IMR-90 (cell line): ENCODE data around the gene NOL12. TPM values are rescaled to one million over a fixed set of nuclear protein-coding genes. Genes with fewer than 3 reads are reported as not detected.

Experiments
- ATAC-seq: fragments of 200-7000 bp; cut with Tn5 transposase; 2 replicates; pipeline ENCODE4 v1.9.1; 2020; ENCODE audit warnings: low read depth, mild to moderate bottlenecking, moderate library complexity
- BruUV-seq: library from RNA; stranded (reverse); fragments of 400-500 nt; replicated peaks from 2 replicates; lab custom pipeline; 2021; lab: Mats Ljungman, UMichigan
- CTCF ChIA-PET: fragments of 300-600 bp; formaldehyde crosslinking; extraction: SDS; loops from one replicate; lab custom pipeline; 2021; ENCODE audit warnings: antibody characterized with exemption; lab: Yijun Ruan, JAX
- POLR2A ChIA-PET: fragments of 300-600 bp; sonication (Branson Sonifier 250); formaldehyde crosslinking; loops from one replicate; lab custom pipeline; 2022; ENCODE audit warnings: antibody characterized with exemption; ENCODE audit not compliant: unreplicated experiment; lab: Charles Lee
- DNase-seq: peaks from one replicate; pipeline ENCODE4 v3.0.0; 2013
- H2AFZ ChIP-seq: replicated peaks from 2 replicates; pipeline ENCODE3; 2013; ENCODE audit warnings: low read length, mild to moderate bottlenecking; ENCODE audit not compliant: poor library complexity
- H2AK5ac ChIP-seq: 2 replicates; pipeline ENCODE4 v1.6.1; 2013; ENCODE audit warnings: low read depth, low read length, inconsistent platforms
- H2AK9ac ChIP-seq: replicated peaks from 2 replicates; pipeline ENCODE3; 2013; ENCODE audit warnings: mild to moderate bottlenecking, low read depth, low read length, moderate library complexity; ENCODE audit not compliant: poor library complexity
- H2BK120ac ChIP-seq: 2 replicates; pipeline ENCODE4 v1.6.1; 2013; ENCODE audit warnings: low read depth, low read length, inconsistent platforms
- H2BK15ac ChIP-seq: 3 replicates; pipeline ENCODE4 v1.6.1; 2013; ENCODE audit warnings: low read depth, low read length, inconsistent platforms
- H2BK20ac ChIP-seq: 2 replicates; pipeline ENCODE4 v1.6.1; 2013; ENCODE audit warnings: low read depth, mild to moderate bottlenecking, inconsistent platforms, low read length, moderate library complexity
- H2BK5ac ChIP-seq: 2 replicates; pipeline ENCODE4 v1.6.1; 2013; ENCODE audit warnings: mild to moderate bottlenecking, low read depth, low read length, inconsistent platforms; ENCODE audit not compliant: poor library complexity, severe bottlenecking
- H3K14ac ChIP-seq: replicated peaks from 2 replicates; pipeline ENCODE4 v1.6.1; 2013; ENCODE audit warnings: low read depth, low read length, inconsistent platforms
- H3K18ac ChIP-seq: 2 replicates; pipeline ENCODE4 v1.6.1; 2013; ENCODE audit warnings: low read depth, low read length, control low read depth
- H3K23ac ChIP-seq: 2 replicates; pipeline ENCODE4 v1.6.1; 2013; ENCODE audit warnings: low read depth, low read length, inconsistent platforms
- H3K27ac ChIP-seq: 2 replicates; pipeline ENCODE4 v1.5.1; 2013; ENCODE audit warnings: mild to moderate bottlenecking, control low read depth, low read length; ENCODE audit not compliant: insufficient read depth
- H3K27me3 ChIP-seq: 2 replicates; pipeline ENCODE4 v1.6.1; 2013; ENCODE audit warnings: low read length; ENCODE audit not compliant: control insufficient read depth, insufficient read depth
- H3K36me3 ChIP-seq: 2 replicates; pipeline ENCODE4 v1.6.1; 2013; ENCODE audit warnings: low read length, mixed read lengths; ENCODE audit not compliant: control insufficient read depth, insufficient read depth
- H3K4ac ChIP-seq: 2 replicates; pipeline ENCODE4 v1.6.1; 2013; ENCODE audit warnings: low read depth, low read length, inconsistent platforms
- H3K4me1 ChIP-seq: 2 replicates; pipeline ENCODE4 v1.6.1; 2013; ENCODE audit warnings: low read length, mixed read lengths; ENCODE audit not compliant: control insufficient read depth, insufficient read depth
- H3K4me2 ChIP-seq: 2 replicates; pipeline ENCODE4 v1.6.1; 2013; ENCODE audit warnings: low read depth, mild to moderate bottlenecking, control low read depth, low read length, moderate library complexity
- H3K4me3 ChIP-seq: 2 replicates; pipeline ENCODE4 v1.5.1; 2013; ENCODE audit warnings: low read depth, mild to moderate bottlenecking, control low read depth, low read length, moderate library complexity; ENCODE audit not compliant: insufficient read depth
- H3K56ac ChIP-seq: 2 replicates; pipeline ENCODE4 v1.6.1; 2013; ENCODE audit warnings: low read length, inconsistent platforms; ENCODE audit not compliant: insufficient read depth; ENCODE audit errors: extremely low read depth
- H3K79me1 ChIP-seq, 2 experiments: 2 replicates each; pipeline ENCODE4 v1.6.1; 2013; ENCODE audit warnings: low read length in 2 of 2, inconsistent platforms in 1 of 2, low read depth in 1 of 2
- H3K9ac ChIP-seq: 2 replicates; pipeline ENCODE4 v1.6.1; 2013; ENCODE audit warnings: low read depth, low read length, control low read depth
- H3K9me1 ChIP-seq: 2 replicates; pipeline ENCODE4 v1.6.1; 2013; ENCODE audit warnings: low read length, inconsistent platforms; ENCODE audit not compliant: insufficient read depth
- H3K9me3 ChIP-seq: 2 replicates; pipeline ENCODE4 v1.6.1; 2013; ENCODE audit warnings: low read length; ENCODE audit not compliant: control insufficient read depth, insufficient read depth
- H4K20me1 ChIP-seq: 2 replicates; pipeline ENCODE4 v1.6.1; 2013; ENCODE audit warnings: low read length, inconsistent platforms; ENCODE audit not compliant: insufficient read depth
- H4K5ac ChIP-seq: 2 replicates; pipeline ENCODE4 v1.6.1; 2013; ENCODE audit warnings: mild to moderate bottlenecking, low read depth, low read length, control low read depth
- H4K8ac ChIP-seq, 2 experiments: 2 replicates each; pipeline ENCODE4 v1.6.1; 2013; ENCODE audit warnings: low read depth in 2 of 2, low read length in 2 of 2, control low read depth in 1 of 2, inconsistent platforms in 1 of 2
- H4K91ac ChIP-seq: 2 replicates; pipeline ENCODE4 v1.6.1; 2013; ENCODE audit warnings: low read depth, low read length, inconsistent platforms; ENCODE audit not compliant: insufficient read depth
- BHLHE40 ChIP-seq: fragments of 150-350 bp; IDR thresholded peaks from 2 replicates; pipeline ENCODE4 v1.6.1; 2016; ENCODE audit warnings: mild to moderate bottlenecking, low read depth, low read length
- CEBPB ChIP-seq: IDR thresholded peaks from 2 replicates; pipeline ENCODE4 v1.6.1; 2012; ENCODE audit warnings: low read depth, low read length, improper control_type of control experiment
- CTCF ChIP-seq: conservative IDR thresholded peaks from 2 replicates; pipeline ENCODE4 v1.5.1; 2012; ENCODE audit warnings: mild to moderate bottlenecking, low read depth, low read length, improper control_type of control experiment
- ELK1 ChIP-seq: fragments of 150-350 bp; IDR thresholded peaks from 2 replicates; pipeline ENCODE4 v1.6.1; 2016; ENCODE audit warnings: low read depth, mild to moderate bottlenecking, low read length, moderate library complexity, borderline replicate concordance
- MAFK ChIP-seq: IDR thresholded peaks from 2 replicates; pipeline ENCODE4 v1.6.1; 2012; ENCODE audit warnings: low read depth, low read length, improper control_type of control experiment
- MAZ ChIP-seq: IDR thresholded peaks from 2 replicates; pipeline ENCODE4 v1.6.1; 2012; ENCODE audit warnings: low read depth, mild to moderate bottlenecking, low read length, improper control_type of control experiment, moderate library complexity, borderline replicate concordance
- MXI1 ChIP-seq: IDR thresholded peaks from 2 replicates; pipeline ENCODE4 v1.6.1; 2012; ENCODE audit warnings: low read depth, mild to moderate bottlenecking, low read length, moderate library complexity, borderline replicate concordance
- NFE2L2 ChIP-seq: fragments of 150-350 bp; IDR thresholded peaks from 2 replicates; pipeline ENCODE4 v1.6.1; 2016; ENCODE audit warnings: low read depth, mild to moderate bottlenecking, low read length
- RAD21 ChIP-seq: IDR thresholded peaks from 2 replicates; pipeline ENCODE4 v1.6.1; 2012; ENCODE audit warnings: low read length, improper control_type of control experiment
- RCOR1 ChIP-seq: IDR thresholded peaks from 2 replicates; pipeline ENCODE4 v1.6.1; 2012; ENCODE audit warnings: mild to moderate bottlenecking, low read length, improper control_type of control experiment; ENCODE audit not compliant: insufficient replicate concordance
- RFX5 ChIP-seq: IDR thresholded peaks from 2 replicates; pipeline ENCODE4 v1.8.0; 2012; ENCODE audit warnings: low read depth, mild to moderate bottlenecking, low read length, moderate library complexity
- SMC3 ChIP-seq: fragments of 150-350 bp; IDR thresholded peaks from 2 replicates; pipeline ENCODE4 v1.6.1; 2016; ENCODE audit warnings: low read depth, mild to moderate bottlenecking, antibody characterized with exemption, low read length, moderate library complexity
- USF2 ChIP-seq: fragments of 150-350 bp; IDR thresholded peaks from 2 replicates; pipeline ENCODE4 v1.6.1; 2017; ENCODE audit warnings: mild to moderate bottlenecking, antibody characterized with exemption, low read length, low read depth
- WGBS, 2 experiments: methylation state at CpG; one replicate each; pipeline versions ENCODE4 v1.1.5 to v1.1.7; 2013; ENCODE audit warnings: missing lambda C conversion rate in 2 of 2; ENCODE audit not compliant: insufficient read length in 1 of 2; ENCODE audit errors: extremely low coverage in 2 of 2; 5-methylcytosine and 5-hydroxymethylcytosine counted together
- dilution Hi-C: fragments of 300-500 bp; cut with HindIII; formaldehyde crosslinking; loops from one replicate; pipeline ENCODE4 v1.14.3; 2018; ENCODE audit warnings: low sequenced_read_pairs; ENCODE audit not compliant: unreplicated experiment
- in situ Hi-C: fragments of 300-500 bp; cut with MboI; formaldehyde crosslinking; loops from 3 replicates; pipeline ENCODE4 v1.14.3; 2019; ENCODE audit warnings: low sequenced_read_pairs, inconsistent platforms, mixed read lengths
- intact Hi-C: fragments of 100-400 bp; cut with micrococcal nuclease; formaldehyde crosslinking; loops from 2 replicates; pipeline ENCODE4 v1.10.0; 2022
- polyA plus RNA-seq, 3 experiments: library from polyadenylated mRNA; depleted of rRNA; stranded (reverse); fragments of >200 nt; gene quantifications; 2 replicates each; pipeline ENCODE4 v1.2.3, GENCODE V29; 2012; ENCODE audit warnings: low replicate concordance in 1 of 3
- total RNA-seq: library from RNA; depleted of rRNA; stranded (reverse); fragments of >200 nt; gene quantifications from 2 replicates; pipeline ENCODE4 v1.2.3, GENCODE V29; 2012

Gene NOL12
- total and polyA plus RNA-seq, 2 of the 4 experiments (the other 2 are of a cell fraction), result 16.0 to 25.6 TPM

DNA sequence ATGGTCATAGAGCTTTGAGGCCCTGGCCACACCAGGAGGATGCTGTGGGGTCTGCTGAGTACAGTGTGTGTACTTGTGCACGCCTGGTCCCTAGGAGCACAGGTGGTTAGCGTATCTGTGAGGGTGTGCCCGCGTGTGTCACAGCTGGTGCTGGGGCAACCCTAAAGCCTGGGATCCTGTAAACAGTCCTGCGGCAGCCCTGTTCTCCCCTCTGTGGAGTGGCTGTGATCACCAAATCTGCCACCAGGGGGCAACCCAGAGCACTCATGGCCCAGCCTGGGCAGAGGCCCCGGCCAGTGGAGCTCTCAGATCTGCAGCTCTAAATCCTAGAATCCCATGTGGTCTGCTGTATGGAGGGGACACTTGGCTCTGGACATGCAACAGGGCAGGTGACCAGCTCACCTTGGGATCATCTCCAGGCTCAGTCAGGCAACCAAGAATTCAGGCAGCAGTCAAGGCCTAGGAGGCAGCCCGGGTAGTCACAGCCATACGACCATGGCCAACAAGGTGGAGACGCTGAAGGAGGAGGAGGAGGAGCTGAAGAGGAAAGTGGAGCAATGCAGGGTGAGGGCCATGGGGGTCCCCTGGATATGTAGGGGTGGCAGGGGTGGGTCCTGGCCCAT, 42.8 kb upstream of the NOL12 start:
- dilution Hi-C loops, result no loop called here
- H3K4me3 ChIP-seq, result no peak overlapping the region
- no peak overlapping the region for H3K14ac ChIP-seq
- H4K20me1 ChIP-seq, result peaks cover 9% of the 10 kb centered on the region
- TF ChIP-seq ELK1 (no peak), NFE2L2 (no peak), MAZ (no peak), RCOR1 (no peak), RAD21 (peak; percentile 82), CEBPB (no peak), BHLHE40 (no peak), CTCF (peak; percentile 82), USF2 (no peak), MAFK (no peak), SMC3 (peak; percentile 90), RFX5 (no peak), MXI1 (no peak)
- no peak overlapping the region for H4K91ac ChIP-seq
- peak; percentile 57 for DNase-seq
- no peak overlapping the region for H2BK5ac ChIP-seq
- peak overlapping the region; percentile 81 for H2AK9ac ChIP-seq
- no peaks in the 10 kb centered on the region for H3K27me3 ChIP-seq
- no peak overlapping the region for H3K23ac ChIP-seq
- H4K5ac ChIP-seq, result no peak overlapping the region
- H3K9ac ChIP-seq, result peak overlapping the region; percentile 43; the same call in 1 of the 2 replicates
- 0% methylated on average over 1 of the region's 9 CpGs; no CpG with 5 or more reads in 1 of the 2 experiments for WGBS, 2 experiments
- in situ Hi-C loops, result loop anchor here (5.0 kb wide), 1 partner anchor 149 kb away; no protein-coding TSS in a partner anchor
- H3K79me1 ChIP-seq, result peaks cover 0 to 45% of the 10 kb centered on the region in 2 experiments; a peak in 3 of 4 replicates
- ATAC-seq, result peak; percentile 92
- no peak overlapping the region for H3K18ac ChIP-seq
- intact Hi-C loops, result loop anchor here (1.0 to 5.0 kb wide), 4 partner anchors 32 to 148 kb away; partner anchors contain the start of gene LGALS1
- H4K8ac ChIP-seq, result peak overlapping the region in 1 of 2 experiments; percentile 73; a peak in 2 of 4 replicates
- H3K4me1 ChIP-seq, result peaks cover 15% of the 10 kb centered on the region
- H3K4me2 ChIP-seq, result no peak overlapping the region
- ChIA-PET POLR2A (interaction anchor here (0.5 to 1.7 kb wide), 6 partner anchors 15 to 138 kb away, joined by 3 to 10 read pairs (median 6); partner anchors contain the start of gene PDXP), CTCF (interaction anchor here (0.5 to 3.0 kb wide), 15 partner anchors 9 to 164 kb away, joined by 3 to 24 read pairs (median 4); partner anchors contain the start of genes GCAT, NOL12 and PDXP)
- H3K56ac ChIP-seq, result no peak overlapping the region
- H3K27ac ChIP-seq, result no peak overlapping the region
- peaks cover 43% of the 10 kb centered on the region for H3K36me3 ChIP-seq
- H3K4ac ChIP-seq, result peak overlapping the region; percentile 55
- no peaks in the 10 kb centered on the region for H3K9me3 ChIP-seq
- no peak overlapping the region for H2BK15ac ChIP-seq
- peak overlapping the region; percentile 79 for H2AFZ ChIP-seq
- peak overlapping the region; percentile 10; the same call in 1 of the 2 replicates for H2BK120ac ChIP-seq
- peak overlapping the region; percentile 9; the same call in 1 of the 2 replicates for H2BK20ac ChIP-seq
- H2AK5ac ChIP-seq, result peak overlapping the region; percentile 99
- no TSS peak for BruUV-seq
- H3K9me1 ChIP-seq, result no peaks in the 10 kb centered on the region
